Daoy (cell line): ENCODE data around the gene SHPK. TPM values are rescaled to one million over a fixed set of nuclear protein-coding genes. Genes with fewer than 3 reads are reported as not detected.
A peak's percentile ranks its signal among the peaks of the same experiment; 100 is the strongest.

ENCODE experiments used
- DNase-seq: peaks from one replicate; pipeline ENCODE4 v3.0.0-alpha.2; 2015; ENCODE audit warnings: low read depth
- total RNA-seq: library from RNA; depleted of rRNA; stranded (reverse); fragments of >200 nt; shearing (Covaris generic); gene quantifications from 2 replicates; pipeline ENCODE4 v1.2.3, GENCODE V29; 2014; rRNA removed

SHPK gene
- total RNA-seq, result 18.1 and 19.5 TPM in 2 replicates

GRCh38 chr17:3636154-3636907 is at the start of gene SHPK, which contains the start of gene CTNS:
TSS of gene SHPK (minus strand) at chr17:3636250. CDS start at chr17:3636219, 31 bp downstream.
TSS of gene CTNS (plus strand) at chr17:3636760. CDS start at chr17:3640207, 3,447 bp downstream.
- peak; percentile 98 for DNase-seq

GRCh38 chr17:3685174-3685573 is 49.1 kb upstream of the SHPK start:
- DNase-seq, result no peak

- DNase-seq, result peak; percentile 46
Observed at GRCh38 chr17:3683054-3683511, 47.0 kb upstream of the SHPK start.

- DNase-seq, result no peak
Observed at GRCh38 chr17:3682033-3682432, 46.0 kb upstream of the SHPK start.

- DNase-seq, result no peak
Observed at GRCh38 chr17:3681565-3681964, 45.5 kb upstream of the SHPK start.

- no peak for DNase-seq
Observed at GRCh38 chr17:3681057-3681456, 45.0 kb upstream of the SHPK start.

- no peak for DNase-seq
Observed at GRCh38 chr17:3679531-3680126, 43.6 kb upstream of the SHPK start.

- no peak for DNase-seq
Observed at GRCh38 chr17:3678821-3679530, 42.9 kb upstream of the SHPK start.

- no peak for DNase-seq
Observed at GRCh38 chr17:3678095-3678820, 42.2 kb upstream of the SHPK start.

- DNase-seq, result no peak
Observed at GRCh38 chr17:3675886-3676285, 39.8 kb upstream of the SHPK start.

- DNase-seq, result no peak
Observed at GRCh38 chr17:3672571-3672970, 36.5 kb upstream of the SHPK start.

- no peak for DNase-seq
Observed at GRCh38 chr17:3669548-3669947, 33.5 kb upstream of the SHPK start.

GRCh38 chr17:3669085-3669347 is 33.0 kb upstream of the SHPK start:
- no peak for DNase-seq

- peak; percentile 99 for DNase-seq
Observed at GRCh38 chr17:3668279-3669084, 32.4 kb upstream of the SHPK start, which contains the start of the genes EMC6 and TAX1BP3. TSS of gene EMC6 (plus strand) at chr17:3668812. CDS start at chr17:3669147, 335 bp downstream. TSS of gene TAX1BP3 (minus strand) at chr17:3668578. CDS start at chr17:3668526, 52 bp downstream.

- peak; percentile 94 for DNase-seq
Observed at GRCh38 chr17:3667366-3668278, 31.6 kb upstream of the SHPK start.

- no peak for DNase-seq
Observed at GRCh38 chr17:3666516-3666915, 30.5 kb upstream of the SHPK start.

- DNase-seq, result no peak
Observed at GRCh38 chr17:3665834-3666233, 29.8 kb upstream of the SHPK start.

GRCh38 chr17:3663102-3664011 is 27.3 kb upstream of the SHPK start:
- no peak for DNase-seq
